Stomach (tissue), 9 donors: Measurements from ENCODE around the gene POLE3. TPM values are rescaled to one million over a fixed set of nuclear protein-coding genes. Genes with fewer than 3 reads are reported as not detected.

ENCODE experiments used
- DNase-seq, 2 donors: peaks; one replicate each; pipeline versions ENCODE4 v3.0.0 to v3.0.0-alpha.2; 2013 to 2019
- H3K27ac ChIP-seq, 5 donors: fragments of 200-600 bp in 4 of 5; sonication (generic) in 4 of 5; one replicate each; pipeline ENCODE4 v1.5.1; 2013 to 2019; ENCODE audit warnings: mild to moderate bottlenecking in 1 of 5, moderate library complexity in 1 of 5
- H3K27me3 ChIP-seq, 3 donors: fragments of 200-600 bp; sonication (generic); one replicate each; pipeline ENCODE4 v1.5.1; 2017 to 2019; ENCODE audit warnings: mixed run types in 1 of 3
- H3K36me3 ChIP-seq, 4 donors: fragments of 200-600 bp; sonication (generic); 1 replicate in 3 of 4; 2 replicates in 1 of 4; pipeline ENCODE4 v1.5.1; 2016 to 2019
- H3K4me1 ChIP-seq, 4 donors: fragments of 200-600 bp; sonication (generic); one replicate each; pipeline ENCODE4 v1.5.1; 2016 to 2019
- H3K4me3 ChIP-seq, 4 donors: fragments of 200-600 bp; sonication (generic) in 3 of 4; one replicate each; pipeline ENCODE4 v1.5.1; 2016 to 2019; ENCODE audit warnings: mild to moderate bottlenecking in 1 of 4
- H3K9me3 ChIP-seq, 4 donors: fragments of 200-600 bp; sonication (generic); one replicate each; pipeline ENCODE4 v1.5.1; 2016 to 2019
- CTCF ChIP-seq, 7 experiments: fragments of 450-650 bp in 4 of 7; fragments of 200-600 bp in 3 of 7; sonication (generic) in 3 of 7; IDR thresholded peaks; one replicate each; pipeline ENCODE4 v1.5.1; 2016 to 2019; ENCODE audit warnings: antibody characterized with exemption in 7 of 7, control low read depth in 2 of 7, mild to moderate bottlenecking in 1 of 7
- EP300 ChIP-seq: sonication (generic); formaldehyde crosslinking; IDR thresholded peaks from one replicate; pipeline ENCODE4 v1.6.1; 2017; ENCODE audit warnings: antibody characterized with exemption
- POLR2A ChIP-seq, 4 donors: fragments of 450-650 bp; IDR thresholded peaks; one replicate each; pipeline ENCODE4 v1.6.1; 2016; ENCODE audit warnings: antibody characterized with exemption in 4 of 4, control low read depth in 2 of 4, mild to moderate bottlenecking in 1 of 4, moderate library complexity in 1 of 4
- POLR2AphosphoS5 ChIP-seq, 3 donors: sonication (generic); formaldehyde crosslinking; IDR thresholded peaks; one replicate each; pipeline ENCODE4 v1.6.1; 2016; ENCODE audit warnings: antibody characterized with exemption in 3 of 3
- WGBS, 5 donors: extraction: QIAGEN DNeasy Blood & Tissue Kit in 3 of 5; methylation state at CpG; one replicate each; pipeline versions ENCODE4 v1.1.5 to v1.1.7; 2013 to 2018; 5-methylcytosine and 5-hydroxymethylcytosine counted together
- intact Hi-C: fragments of 100-400 bp; cut with DNase I; formaldehyde crosslinking; loops from one replicate; pipeline ENCODE4 v1.15.1; 2023; ENCODE audit warnings: low total_unique reads
- polyA plus RNA-seq, 3 donors: library from polyadenylated mRNA; stranded (reverse); fragments of 200-250 nt; gene quantifications; one replicate each; pipeline ENCODE4 v1.2.3, GENCODE V29; 2013
- total RNA-seq, 5 donors: library from RNA; depleted of rRNA; stranded (reverse); fragments of >200 nt; gene quantifications; one replicate each; pipeline versions ENCODE4 v1.1.0 to v1.2.3, GENCODE V29; 2014 to 2016
- donor health status: healthy with polysubstance abuse.
- donor health status: Bipolar disorder and iron deficiency.
- donor health status: healthy.

Gene POLE3
- total and polyA plus RNA-seq, 8 donors, result 4.1 to 47.4 (median 28.8) TPM

- 66 to 73% (median 69%) methylated on average over 7 of the region's 7 CpGs for WGBS, 5 donors
- Histone ChIP-seq H3K27ac (no peak overlapping the region), H3K9me3 (no peaks in the 10 kb centered on the region), H3K27me3 (no peaks in the 10 kb centered on the region), H3K4me3 (no peak overlapping the region), H3K36me3 (peaks cover 0 to 11% (median 0%) of the 10 kb centered on the region in 4 donors), H3K4me1 (peaks cover 0 to 29% (median 6%) of the 10 kb centered on the region in 4 donors)
- TF ChIP-seq CTCF (IDR thresholded peaks at IDR 0.05), result no peak
- TF ChIP-seq POLR2AphosphoS5 (IDR thresholded peaks at IDR 0.05), result no peak
- TF ChIP-seq EP300, result no peak
- TF ChIP-seq POLR2A (IDR thresholded peaks at IDR 0.05), result no peak
- DNase-seq, result no peak
- intact Hi-C loops, result no loop called here
These were observed 49.0 kb downstream of the POLE3 start for GRCh38 chr9:113361304-113362018.

- Histone ChIP-seq H3K4me1 (peaks cover 0 to 30% (median 7%) of the 10 kb centered on the region in 4 donors), H3K9me3 (no peaks in the 10 kb centered on the region), H3K4me3 (no peak overlapping the region), H3K27me3 (no peaks in the 10 kb centered on the region), H3K27ac (no peak overlapping the region), H3K36me3 (peaks cover 0 to 14% (median under 1%) of the 10 kb centered on the region in 4 donors)
- TF ChIP-seq POLR2AphosphoS5 (IDR thresholded peaks at IDR 0.05), result no peak
- TF ChIP-seq POLR2A (IDR thresholded peaks at IDR 0.05), result no peak
- no peak for TF ChIP-seq EP300
- no peak for TF ChIP-seq CTCF (IDR thresholded peaks at IDR 0.05)
- intact Hi-C loops, result no loop called here
- DNase-seq, result no peak
- 85 to 90% (median 86%) methylated on average over 15 of the region's 15 CpGs for WGBS, 5 donors
These were observed 50.1 kb downstream of the POLE3 start for GRCh38 chr9:113360242-113360842.

- intact Hi-C loops, result no loop called here
- no peak overlapping the region for H3K27ac ChIP-seq
- TF ChIP-seq CTCF (IDR thresholded peaks at IDR 0.05) (no peak), POLR2A (IDR thresholded peaks at IDR 0.05) (no peak), POLR2AphosphoS5 (IDR thresholded peaks at IDR 0.05) (no peak), EP300 (no peak)
- H3K27me3 ChIP-seq, result no peaks in the 10 kb centered on the region
- peak in 1 of 2 donors; percentile 41 for DNase-seq
- no peak overlapping the region for H3K4me3 ChIP-seq
- peaks cover 0 to 21% (median 2%) of the 10 kb centered on the region in 4 donors for H3K36me3 ChIP-seq
- 70 to 97% (median 81%) methylated on average over 1 of the region's 1 CpG for WGBS, 5 donors
- H3K9me3 ChIP-seq, result no peaks in the 10 kb centered on the region
- H3K4me1 ChIP-seq, result peaks cover 0 to 30% (median 7%) of the 10 kb centered on the region in 4 donors
These were observed 51.1 kb downstream of the POLE3 start for GRCh38 chr9:113359385-113359784.

Other genes with a start within 250 kb of the POLE3 start
- 10 to 100 TPM; 11.1 to 36.6 (median 23.8) TPM for gene FKBP15, start 189.4 kb downstream of the POLE3 start, total RNA-seq
- gene FKBP15, start 189.4 kb downstream of the POLE3 start, polyA plus RNA-seq, result 1 to 10 TPM; 5.5 to 9.6 (median 6.0) TPM
- gene SLC31A1, start 189.1 kb downstream of the POLE3 start, total RNA-seq, result 100 to 1,000 TPM in 1 of 5 donors, 10 to 100 TPM in 4; 11.1 to 106 (median 18.8) TPM
- gene SLC31A1, start 189.1 kb downstream of the POLE3 start, polyA plus RNA-seq, result 1 to 10 TPM; 4.7 to 8.2 (median 4.9) TPM
- 10 to 100 TPM in 4 of 5 donors, 1 to 10 TPM in 1; 7.2 to 46.1 (median 25.4) TPM for gene CDC26, start 135.1 kb downstream of the POLE3 start, total RNA-seq
- gene CDC26, start 135.1 kb downstream of the POLE3 start, polyA plus RNA-seq, result 10 to 100 TPM; 28.2 to 66.4 (median 45.3) TPM
- 10 to 100 TPM in 2 of 5 donors, 1 to 10 TPM in 3; 3.2 to 25.0 (median 9.9) TPM for gene PRPF4, start 135.0 kb downstream of the POLE3 start, total RNA-seq
- 10 to 100 TPM in 2 of 3 donors, 1 to 10 TPM in 1; 7.8 to 11.4 (median 10.0) TPM for gene PRPF4, start 135.0 kb downstream of the POLE3 start, polyA plus RNA-seq
- 1 to 10 TPM in 2 of 5 donors, under 1 TPM in 1, not detected in 2; 0.43 to 5.0 (median 1.8) TPM for gene RNF183, start 107.3 kb downstream of the POLE3 start, total RNA-seq
- gene RNF183, start 107.3 kb downstream of the POLE3 start, polyA plus RNA-seq, result 1 to 10 TPM in 2 of 3 donors, under 1 TPM in 1; 0.46 to 5.6 (median 1.2) TPM
- gene WDR31, start 70.4 kb downstream of the POLE3 start, total RNA-seq, result 1 to 10 TPM in 2 of 5 donors, under 1 TPM in 2, not detected in 1; 0.29 to 5.0 (median 0.96) TPM
- 1 to 10 TPM; 1.2 to 1.5 (median 1.3) TPM for gene WDR31, start 70.4 kb downstream of the POLE3 start, polyA plus RNA-seq
- 10 to 100 TPM in 4 of 5 donors, 1 to 10 TPM in 1; 2.2 to 60.3 (median 16.0) TPM for gene BSPRY, start 61.1 kb downstream of the POLE3 start, total RNA-seq
- gene BSPRY, start 61.1 kb downstream of the POLE3 start, polyA plus RNA-seq, result 10 to 100 TPM; 16.1 to 28.9 (median 24.5) TPM
- gene HDHD3, start 33.7 kb downstream of the POLE3 start, total RNA-seq, result 100 to 1,000 TPM in 3 of 5 donors, 10 to 100 TPM in 2; 41.3 to 120 (median 104) TPM
- gene HDHD3, start 33.7 kb downstream of the POLE3 start, polyA plus RNA-seq, result 10 to 100 TPM; 42.5 to 81.1 (median 51.6) TPM
- 100 to 1,000 TPM in 1 of 5 donors, 10 to 100 TPM in 4; 30.8 to 102 (median 44.8) TPM for gene ALAD, start 9.4 kb downstream of the POLE3 start, total RNA-seq
- 10 to 100 TPM; 33.9 to 69.2 (median 64.8) TPM for gene ALAD, start 9.4 kb downstream of the POLE3 start, polyA plus RNA-seq
- under 1 TPM in 2 of 5 donors, not detected in 3; 0.55 to 0.58 TPM for gene C9orf43, start 72 bp upstream of the POLE3 start, total RNA-seq
- under 1 TPM; 0.19 to 0.61 (median 0.58) TPM for gene C9orf43, start 72 bp upstream of the POLE3 start, polyA plus RNA-seq
- 10 to 100 TPM; 27.0 to 71.4 (median 49.2) TPM for gene RGS3, start 53.1 kb upstream of the POLE3 start, total RNA-seq
- gene RGS3, start 53.1 kb upstream of the POLE3 start, polyA plus RNA-seq, result 10 to 100 TPM; 26.6 to 41.0 (median 30.4) TPM